Subcutaneous abdominal adipose tissue (tissue), 5 donors: Measurements from ENCODE around the gene SUN2.
A peak's percentile ranks its signal among the peaks of the same experiment; 100 is the strongest.

ENCODE experiments used
- H3K27ac ChIP-seq: one replicate; pipeline ENCODE4 v1.7.0; 2013; ENCODE audit warnings: low read depth, mild to moderate bottlenecking, inconsistent platforms, low read length, moderate library complexity
- H3K27me3 ChIP-seq, 5 donors: one replicate each; pipeline ENCODE4 v1.7.0; 2013; ENCODE audit warnings: low read length in 5 of 5, inconsistent platforms in 1 of 5; ENCODE audit not compliant: control insufficient read depth in 5 of 5, insufficient read depth in 4 of 5
- H3K36me3 ChIP-seq, 5 donors: one replicate each; pipeline ENCODE4 v1.7.0; 2013; ENCODE audit warnings: low read length in 5 of 5; ENCODE audit not compliant: control insufficient read depth in 5 of 5, insufficient read depth in 5 of 5
- H3K4me1 ChIP-seq, 5 donors: one replicate each; pipeline ENCODE4 v1.7.0; 2013; ENCODE audit warnings: low read length in 5 of 5, mild to moderate bottlenecking in 3 of 5, moderate library complexity in 1 of 5; ENCODE audit not compliant: control insufficient read depth in 5 of 5, insufficient read depth in 5 of 5
- H3K4me3 ChIP-seq, 5 donors: one replicate each; pipeline ENCODE4 v1.7.0; 2013; ENCODE audit warnings: low read length in 5 of 5, low read depth in 1 of 5
- H3K9ac ChIP-seq, 5 donors: one replicate each; pipeline ENCODE4 v1.7.0; 2013; ENCODE audit warnings: low read length in 5 of 5, mild to moderate bottlenecking in 4 of 5, moderate library complexity in 3 of 5
- H3K9me3 ChIP-seq, 5 donors: one replicate each; pipeline ENCODE4 v1.7.0; 2013; ENCODE audit warnings: low read length in 5 of 5; ENCODE audit not compliant: control insufficient read depth in 5 of 5
- donor health status: healthy.
- donor health status: healthy.
- donor health status: healthy.
- donor health status: healthy.
- donor health status: healthy.

SUN2 gene

GRCh38 chr22:38755155-38755910 lies 465 bp downstream of the SUN2 start:
- Histone ChIP-seq H3K27ac (peak overlapping the region; percentile 98), H3K4me1 (peaks cover 6 to 56% (median 51%) of the 10 kb centered on the region in 5 donors)

GRCh38 chr22:38754751-38755154 lies 1.0 kb downstream of the SUN2 start:
- H3K4me1 ChIP-seq, result peaks cover 6 to 56% (median 51%) of the 10 kb centered on the region in 5 donors

More at GRCh38 chr22:38755155-38755910, 465 bp downstream of the SUN2 start:
- Histone ChIP-seq H3K4me3 (peak overlapping the region; percentile 68 to 76 (median 73)), H3K9me3 (no peaks in the 10 kb centered on the region), H3K9ac (peak overlapping the region in 4 of 5 donors; percentile 76 to 86 (median 77)), H3K36me3 (peaks cover 0 to 25% (median 23%) of the 10 kb centered on the region in 5 donors), H3K27me3 (no peaks in the 10 kb centered on the region)

GRCh38 chr22:38753948-38754750 lies 1.6 kb downstream of the SUN2 start:
- peaks cover 0 to 36% (median 34%) of the 10 kb centered on the region in 5 donors for H3K36me3 ChIP-seq
- peak overlapping the region; percentile 43 to 86 (median 76) for H3K9ac ChIP-seq
- H3K4me1 ChIP-seq, result peaks cover 6 to 56% (median 51%) of the 10 kb centered on the region in 5 donors
- no peaks in the 10 kb centered on the region for H3K9me3 ChIP-seq
- no peaks in the 10 kb centered on the region for H3K27me3 ChIP-seq
- H3K4me3 ChIP-seq, result peak overlapping the region; percentile 68 to 76 (median 73)
- H3K27ac ChIP-seq, result peak overlapping the region; percentile 98

More at GRCh38 chr22:38754751-38755154, 1.0 kb downstream of the SUN2 start:
- Histone ChIP-seq H3K9ac (peak overlapping the region in 4 of 5 donors; percentile 73 to 86 (median 77)), H3K27ac (peak overlapping the region; percentile 98), H3K27me3 (no peaks in the 10 kb centered on the region), H3K9me3 (no peaks in the 10 kb centered on the region), H3K4me3 (peak overlapping the region; percentile 68 to 76 (median 73)), H3K36me3 (peaks cover 0 to 30% (median 28%) of the 10 kb centered on the region in 5 donors)

GRCh38 chr22:38751422-38752346 lies 4.1 kb downstream of the SUN2 start:
- H3K4me3 ChIP-seq, result no peak overlapping the region
- H3K27me3 ChIP-seq, result no peaks in the 10 kb centered on the region
- H3K27ac ChIP-seq, result no peak overlapping the region
- H3K9me3 ChIP-seq, result no peaks in the 10 kb centered on the region
- H3K9ac ChIP-seq, result no peak overlapping the region
- peaks cover 2 to 60% (median 54%) of the 10 kb centered on the region in 5 donors for H3K36me3 ChIP-seq
- H3K4me1 ChIP-seq, result peaks cover 6 to 49% (median 47%) of the 10 kb centered on the region in 5 donors

GRCh38 chr22:38751066-38751421 lies 4.8 kb downstream of the SUN2 start:
- Histone ChIP-seq H3K9ac (no peak overlapping the region), H3K9me3 (no peaks in the 10 kb centered on the region), H3K4me1 (peaks cover 6 to 42% (median 40%) of the 10 kb centered on the region in 5 donors), H3K4me3 (no peak overlapping the region), H3K36me3 (peaks cover 2 to 66% (median 60%) of the 10 kb centered on the region in 5 donors), H3K27ac (no peak overlapping the region), H3K27me3 (no peaks in the 10 kb centered on the region)

- Histone ChIP-seq H3K27ac (no peak overlapping the region), H3K9ac (no peak overlapping the region), H3K4me1 (peaks cover 6 to 42% (median 39%) of the 10 kb centered on the region in 5 donors), H3K4me3 (no peak overlapping the region), H3K27me3 (no peaks in the 10 kb centered on the region), H3K9me3 (no peaks in the 10 kb centered on the region), H3K36me3 (peaks cover 2 to 70% (median 64%) of the 10 kb centered on the region in 5 donors)
Measured at GRCh38 chr22:38750638-38751037, 5.2 kb downstream of the SUN2 start.

- Histone ChIP-seq H3K27me3 (no peaks in the 10 kb centered on the region), H3K4me3 (no peak overlapping the region), H3K27ac (no peak overlapping the region), H3K4me1 (peaks cover 6 to 40% (median 37%) of the 10 kb centered on the region in 5 donors), H3K9ac (no peak overlapping the region), H3K36me3 (peaks cover 2 to 76% (median 69%) of the 10 kb centered on the region in 5 donors), H3K9me3 (no peaks in the 10 kb centered on the region)
Measured at GRCh38 chr22:38750104-38750503, 5.7 kb downstream of the SUN2 start.

- Histone ChIP-seq H3K27ac (no peak overlapping the region), H3K4me3 (no peak overlapping the region), H3K27me3 (no peaks in the 10 kb centered on the region), H3K9ac (no peak overlapping the region), H3K36me3 (peaks cover 2 to 90% (median 83%) of the 10 kb centered on the region in 5 donors), H3K4me1 (peaks cover under 1 to 26% (median 23%) of the 10 kb centered on the region in 5 donors), H3K9me3 (no peaks in the 10 kb centered on the region)
Measured at GRCh38 chr22:38748487-38749136, 7.2 kb downstream of the SUN2 start.
